Stimulated activated CD8-positive, alpha-beta memory T cell treated with anti-CD3 and anti-CD28 coated beads, Interleukin-7, amount 100 ng/mL, for 4 hours (primary cell): ENCODE data around the gene DCAF15.

Experiments
- DNase-seq, 2 donors: peaks; one replicate each; pipeline ENCODE4 v3.0.0-alpha.2; 2020; ENCODE audit warnings: low read depth in 2 of 2

Gene DCAF15

DNA sequence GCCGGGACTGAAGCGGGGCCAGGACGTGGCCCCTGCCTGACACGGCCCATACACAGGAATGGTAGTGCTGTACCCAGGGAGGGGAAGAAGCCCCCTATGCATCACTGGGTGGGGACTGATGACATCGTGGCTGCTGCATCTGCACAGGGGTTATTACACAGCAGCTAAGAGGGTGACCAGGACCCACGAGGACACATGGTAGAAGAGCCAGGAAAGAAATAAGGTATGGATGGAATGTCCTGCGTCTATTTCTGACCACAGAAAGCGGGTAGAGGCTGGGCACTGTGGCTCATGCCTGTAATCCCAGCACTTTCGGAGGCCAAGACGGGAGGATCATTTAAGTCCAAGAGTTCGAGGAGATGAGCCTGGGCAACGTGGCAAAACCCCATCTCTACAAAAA lies 24.1 kb downstream of the DCAF15 start:
- no peak for DNase-seq

DNA sequence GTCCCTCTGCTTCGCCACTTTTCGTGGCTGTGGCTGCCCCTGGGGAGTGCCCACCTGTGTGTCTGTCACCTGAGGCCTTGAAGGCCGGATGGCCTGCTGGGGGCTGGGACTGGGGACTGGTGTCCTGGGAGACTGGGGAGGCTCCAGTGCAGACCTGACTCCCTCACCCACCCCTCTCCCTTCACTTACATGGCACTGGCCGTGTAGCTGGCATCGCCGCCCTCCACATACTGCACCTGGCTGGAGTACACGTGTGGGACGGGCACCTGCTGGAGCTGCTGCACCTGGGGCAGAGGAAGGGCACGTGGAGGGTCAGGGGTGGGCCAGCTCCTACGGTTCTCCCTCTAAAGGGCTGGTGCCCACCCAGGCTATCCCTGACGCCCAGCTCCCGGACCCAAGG lies 25.5 kb downstream of the DCAF15 start:
- DNase-seq: no peak

DNA sequence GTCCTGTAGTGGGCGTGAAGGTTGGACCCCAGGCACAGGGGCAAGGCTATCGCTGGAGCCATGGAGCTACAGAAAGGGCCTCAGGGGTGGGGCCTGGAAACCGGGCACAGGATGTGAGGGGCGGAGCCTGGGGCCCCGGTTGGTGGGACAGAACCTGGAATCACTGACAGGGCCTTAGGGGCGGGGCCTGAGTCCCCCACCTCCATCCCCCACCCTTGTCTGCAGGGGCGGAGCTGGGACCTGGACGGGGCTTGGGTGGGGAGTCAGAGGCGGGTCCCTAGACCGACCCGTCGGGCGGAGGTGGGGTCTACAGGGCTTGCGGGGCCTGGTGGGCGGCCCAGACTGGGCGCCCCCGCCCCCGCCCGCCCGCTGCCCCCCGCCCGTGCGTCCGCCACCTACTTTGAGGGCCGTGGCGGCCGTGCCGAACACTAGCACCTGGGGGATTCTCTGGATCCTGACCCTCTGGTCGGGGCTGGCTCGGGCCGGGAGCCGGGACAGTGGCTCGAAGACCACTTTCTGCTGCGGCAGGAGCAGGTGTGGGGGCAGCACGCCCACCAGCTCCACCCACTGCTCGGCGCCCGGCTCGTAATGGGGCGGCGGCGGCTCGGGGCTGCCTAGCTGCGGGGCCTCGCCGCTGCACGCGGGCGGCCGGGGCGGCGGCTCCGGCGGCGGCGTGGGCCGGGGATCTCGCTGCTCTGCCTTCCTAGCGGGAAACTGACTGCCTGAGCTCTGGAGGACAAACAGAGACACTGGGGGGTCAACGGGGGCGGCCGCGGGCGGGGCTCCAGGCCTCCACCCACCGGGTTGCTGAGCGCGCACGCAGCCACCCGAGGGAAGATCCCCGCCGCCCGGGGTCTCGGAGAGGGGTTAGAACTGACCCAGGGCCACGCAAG lies 26.3 kb downstream of the DCAF15 start:
- DNase-seq: peak in 1 of 2 donors; percentile 36

DNA sequence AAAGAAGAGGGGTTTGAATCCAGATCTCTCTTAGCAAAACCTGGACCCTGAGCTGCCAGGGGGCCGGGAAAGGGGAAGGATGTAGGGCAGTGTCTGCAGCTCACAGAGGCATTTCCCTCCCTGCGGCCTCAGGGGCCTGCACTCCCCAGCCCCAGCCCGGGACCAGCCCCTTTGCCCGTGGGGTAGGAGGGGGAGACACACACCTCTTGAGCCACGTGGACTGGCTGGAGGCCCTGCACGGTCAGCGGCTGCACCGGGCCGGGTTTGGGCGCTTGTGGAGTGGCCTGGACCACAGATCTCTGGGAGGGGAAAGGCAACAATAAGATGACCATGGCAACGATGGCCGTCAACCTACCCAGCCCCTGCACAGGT lies 26.9 kb downstream of the DCAF15 start:
- DNase-seq: no peak

DNA sequence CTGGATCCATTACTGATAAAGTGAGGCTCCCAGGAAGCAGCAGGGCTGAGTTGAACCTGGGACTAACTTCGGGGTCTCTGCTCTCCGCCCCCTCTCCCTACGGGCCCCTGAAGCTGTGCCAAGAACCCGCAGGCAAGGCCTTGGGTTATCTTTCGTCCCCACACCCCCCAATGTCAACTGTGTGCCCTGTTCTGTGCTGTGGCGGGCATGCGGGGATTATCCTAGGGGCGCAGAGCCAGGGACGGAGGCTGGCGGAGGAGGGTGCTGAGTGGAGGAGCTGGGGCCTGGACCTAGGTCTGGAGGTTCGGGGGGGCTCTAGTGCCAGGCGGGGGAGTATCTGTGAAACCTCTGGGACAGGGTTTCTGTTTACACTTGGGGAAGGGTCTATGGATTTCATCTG lies 27.4 kb downstream of the DCAF15 start:
- DNase-seq: no peak

DNA sequence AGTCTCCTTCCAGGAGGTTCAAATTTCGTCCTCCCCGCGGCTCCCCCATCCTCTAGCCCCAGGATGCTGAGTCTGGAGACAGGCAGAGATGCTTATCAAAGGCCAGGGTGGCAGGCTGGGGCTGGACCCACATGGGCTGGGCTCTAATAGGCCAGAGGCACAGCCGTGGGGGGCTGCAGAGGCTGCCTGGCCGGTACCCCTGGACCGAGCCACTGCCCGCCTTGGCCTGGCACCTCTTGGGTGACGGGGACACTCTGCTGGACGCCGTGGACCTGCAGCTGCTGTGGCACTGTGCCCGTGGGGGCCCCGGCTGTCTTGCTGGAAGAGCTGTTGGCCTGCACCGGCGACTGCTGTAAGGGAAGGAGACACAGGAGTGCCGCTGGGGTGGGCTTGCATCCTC lies 28.0 kb downstream of the DCAF15 start:
- DNase-seq: no peak

DNA sequence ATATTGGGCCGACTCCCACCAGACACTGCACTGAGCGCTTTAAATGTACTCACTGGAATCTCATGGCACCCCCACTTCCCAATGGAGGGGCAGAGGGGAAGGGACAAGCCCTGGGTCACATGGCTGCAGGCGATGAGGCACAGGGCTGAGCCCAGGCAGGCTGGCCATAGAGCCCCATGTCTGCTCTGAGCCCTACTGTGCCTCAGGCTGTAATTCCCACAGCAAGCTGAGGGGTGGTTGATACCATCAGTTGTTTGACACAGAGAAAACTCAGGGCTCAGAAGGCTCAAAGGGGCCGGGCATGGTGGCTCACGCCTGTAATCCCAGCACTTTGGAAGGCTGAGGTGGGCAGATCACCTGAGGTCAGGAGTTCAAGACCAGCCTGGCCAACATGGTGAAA lies 28.7 kb downstream of the DCAF15 start:
- DNase-seq: no peak

DNA sequence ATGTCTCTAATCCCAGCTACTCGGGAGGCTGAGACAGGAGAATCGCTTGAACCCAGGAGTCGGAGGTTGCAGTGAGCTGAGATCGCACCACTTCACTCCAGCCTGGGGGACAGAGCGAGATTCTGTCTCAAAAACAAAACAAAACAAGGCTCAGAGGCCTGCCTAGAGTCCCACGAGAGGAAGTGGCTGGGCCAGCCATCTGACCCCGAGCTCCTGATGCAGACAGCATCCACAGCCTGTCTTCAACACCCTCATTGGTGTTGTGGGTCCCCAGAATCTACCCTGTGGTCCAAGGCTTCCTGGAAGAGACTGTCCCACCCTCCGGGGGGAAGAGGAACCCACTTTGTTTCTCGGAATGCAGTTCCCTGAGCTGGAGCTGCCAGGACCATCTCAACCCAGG lies 29.2 kb downstream of the DCAF15 start:
- DNase-seq: no peak

DNA sequence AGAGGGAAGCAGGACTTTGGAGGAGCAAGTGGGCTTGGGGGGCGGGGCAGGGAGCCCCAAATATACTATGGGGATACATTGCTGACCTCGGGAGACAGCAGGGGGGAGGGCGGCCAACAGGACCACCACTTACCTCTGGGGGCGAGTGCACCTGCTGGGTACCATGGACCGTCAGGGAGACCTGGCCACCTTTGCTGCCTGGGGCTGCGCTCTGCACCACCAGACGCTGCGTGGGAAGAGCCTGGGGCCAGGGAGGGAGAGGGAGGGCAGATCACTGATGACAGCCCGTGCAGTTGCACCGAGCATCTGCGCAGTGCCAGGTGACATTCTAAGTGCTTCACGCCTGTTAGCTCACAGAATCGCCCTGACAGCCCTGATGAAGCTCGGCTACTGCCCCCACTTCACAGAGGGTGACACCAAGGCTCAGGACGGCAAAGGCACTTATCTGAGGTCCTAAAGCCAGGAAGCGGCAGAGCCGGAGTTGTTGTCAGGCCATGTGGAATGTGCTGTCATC lies 29.7 kb downstream of the DCAF15 start:
- DNase-seq: no peak

DNA sequence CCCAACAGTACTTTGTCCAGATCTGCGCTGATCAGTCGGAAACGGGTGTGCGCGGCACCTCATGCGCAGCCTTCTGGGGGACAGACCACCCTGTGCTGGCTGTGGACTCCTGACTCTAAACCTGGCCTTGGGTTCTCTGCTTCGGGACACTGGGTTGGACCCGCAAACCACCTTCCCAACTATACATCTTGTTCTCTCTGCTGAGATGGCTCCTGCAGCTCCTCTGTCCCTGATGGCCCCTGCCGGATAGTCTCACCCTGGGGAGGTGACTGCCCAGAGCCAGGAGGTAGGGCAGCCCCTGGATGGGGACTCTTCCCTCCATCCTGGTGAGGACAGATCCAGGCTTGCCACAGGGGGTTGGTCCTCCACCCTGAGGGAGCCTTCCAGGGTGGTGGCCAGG lies 30.5 kb downstream of the DCAF15 start:
- DNase-seq: no peak

DNA sequence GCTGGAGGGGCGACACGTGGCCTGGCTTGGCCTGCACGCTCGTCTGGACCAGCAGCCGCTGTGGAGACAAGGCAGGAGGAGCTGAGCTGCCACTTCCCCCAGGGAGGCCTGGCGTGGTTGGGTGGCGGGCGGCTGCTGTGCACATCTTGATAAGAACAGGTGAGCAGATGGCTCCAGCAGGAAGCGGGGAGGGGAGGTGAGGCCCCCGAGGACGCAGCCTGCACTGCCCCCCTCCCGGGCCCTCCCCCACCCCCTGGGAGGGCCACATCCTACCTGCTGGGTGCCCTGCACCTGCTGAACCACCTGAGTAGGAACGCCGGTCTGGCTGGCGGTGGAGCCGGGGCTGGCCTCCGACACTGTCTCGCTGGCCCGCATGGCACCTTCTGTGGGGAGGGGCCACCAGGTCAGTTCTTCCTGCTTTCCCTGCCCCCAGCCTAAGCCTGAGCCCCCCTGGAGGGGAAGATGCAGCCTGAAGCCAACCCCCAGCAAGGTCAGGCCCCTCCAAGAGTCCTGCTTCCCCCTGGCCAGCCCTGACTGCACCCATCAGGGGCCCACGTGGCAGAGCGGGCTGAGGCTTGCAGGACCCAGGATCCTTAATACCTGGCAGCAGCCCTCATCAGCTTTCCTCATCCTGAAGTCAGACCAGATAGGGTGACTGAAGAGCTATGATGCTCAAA lies 31.0 kb downstream of the DCAF15 start:
- no peak for DNase-seq

DNA sequence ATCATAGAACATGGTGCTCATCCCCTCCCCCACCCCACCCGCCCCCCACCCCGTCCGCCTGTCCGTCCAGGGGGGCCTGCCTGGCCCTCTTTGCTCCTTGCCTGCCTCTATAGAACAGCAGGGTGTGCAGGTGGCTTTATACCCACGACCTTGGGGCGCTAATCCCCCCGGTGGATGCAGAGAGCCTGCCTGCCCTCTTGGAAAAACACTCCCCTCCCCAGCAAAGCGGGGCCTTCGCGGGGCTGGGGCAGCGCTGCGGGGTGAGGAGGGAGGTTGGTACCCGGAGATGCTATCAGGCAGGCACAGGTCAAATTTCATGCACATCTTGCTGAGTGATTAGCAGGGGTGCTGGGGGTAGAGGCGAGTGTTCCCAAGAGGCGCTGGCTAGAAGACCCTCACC lies 31.9 kb downstream of the DCAF15 start:
- DNase-seq: no peak

DNA sequence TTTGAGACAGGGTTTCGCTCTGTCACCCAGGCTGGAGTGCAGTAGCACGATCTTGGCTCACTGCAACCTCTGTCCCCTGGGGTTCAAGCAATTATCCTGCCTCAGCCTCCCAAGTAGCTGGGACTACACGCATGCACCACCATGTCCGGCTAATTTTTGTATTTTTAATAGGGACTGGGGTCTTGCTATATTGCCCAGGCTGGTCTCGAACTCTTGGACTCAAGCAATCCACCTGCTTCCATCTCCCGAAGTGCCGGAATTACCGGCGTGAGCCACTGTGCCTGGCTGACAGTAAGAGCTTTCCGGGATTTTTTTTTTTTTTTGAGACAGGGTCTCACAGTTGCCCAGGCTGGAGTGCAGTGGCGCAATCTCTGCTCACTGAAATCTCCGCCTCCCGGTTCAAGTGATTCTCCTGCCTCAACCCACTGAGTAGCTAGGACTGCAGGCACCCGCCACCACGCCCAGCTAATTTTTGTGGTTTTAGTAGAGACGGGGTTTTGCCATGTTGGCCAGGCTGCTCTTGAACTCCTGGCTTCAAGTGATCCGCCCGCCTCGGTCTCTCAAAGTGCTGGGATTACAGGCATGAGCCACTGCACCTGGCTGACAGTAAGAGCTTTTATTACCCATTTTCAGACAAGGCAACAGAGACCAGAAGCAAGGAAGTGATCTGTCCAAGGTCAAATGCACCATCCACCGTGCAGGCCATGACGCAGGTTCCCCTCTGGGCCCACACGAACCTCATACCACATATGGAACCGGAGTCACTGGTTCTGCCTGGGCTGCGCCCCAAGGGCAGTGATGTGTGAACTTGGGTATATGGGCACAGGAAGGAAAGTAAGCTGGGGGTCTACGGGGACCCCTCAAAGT lies 32.8 kb downstream of the DCAF15 start:
- no peak for DNase-seq

DNA sequence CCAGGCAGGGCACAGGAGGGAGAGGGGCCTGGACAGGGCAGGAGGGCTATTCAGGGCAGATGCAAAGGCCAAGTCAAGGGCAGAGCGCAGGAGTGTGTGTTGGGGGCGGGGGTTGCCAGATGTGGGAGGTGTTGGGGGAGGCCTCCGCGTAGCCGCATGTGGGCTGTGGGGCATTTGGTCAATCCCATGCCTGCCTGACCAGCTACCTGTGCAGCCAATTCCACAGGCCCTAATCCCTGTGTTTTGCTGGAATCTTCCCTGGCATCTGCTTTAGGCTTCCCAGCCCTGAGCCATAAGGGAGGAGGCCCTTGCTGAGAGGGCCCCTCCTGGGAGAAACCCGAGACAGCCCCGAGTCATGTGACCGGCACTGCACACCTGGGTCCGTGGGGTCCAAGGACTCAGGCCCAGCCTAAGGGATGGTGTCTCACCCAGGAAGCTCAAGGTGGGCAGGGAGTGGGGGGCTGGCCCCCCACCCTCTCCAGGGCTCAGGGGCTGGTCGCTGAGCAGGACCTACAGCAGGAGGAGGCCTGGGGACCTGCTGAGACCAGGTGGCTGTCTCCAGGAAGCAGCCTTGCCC lies 33.5 kb downstream of the DCAF15 start:
- no peak for DNase-seq

DNA sequence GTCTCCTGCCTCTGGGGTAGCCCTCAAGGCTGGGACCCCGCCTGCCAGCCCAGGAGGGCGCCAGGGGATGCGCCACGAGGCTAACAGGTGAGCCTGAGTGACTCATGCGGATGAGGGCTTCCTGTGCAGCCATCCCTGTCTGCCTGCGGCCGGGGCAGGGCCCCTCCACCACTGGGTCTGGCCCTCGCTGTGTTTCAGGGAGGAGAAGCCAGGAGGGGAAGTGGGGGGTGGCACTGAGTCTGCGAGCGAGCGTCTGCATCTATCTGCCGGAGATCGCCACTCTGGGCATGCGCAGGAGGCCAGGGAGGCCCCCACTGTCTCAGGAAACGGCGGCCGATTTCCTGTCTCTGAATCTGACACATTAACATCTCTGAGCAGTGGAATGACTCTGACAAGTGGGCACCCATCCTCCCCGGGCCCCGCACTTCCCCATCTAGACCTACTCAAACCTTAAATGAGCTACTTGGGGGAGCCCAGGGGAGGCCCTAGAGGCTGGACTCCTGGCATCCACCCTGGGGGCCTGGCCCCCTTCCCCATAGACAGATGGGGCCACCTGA lies 34.1 kb downstream of the DCAF15 start:
- peak; percentile 98 for DNase-seq

DNA sequence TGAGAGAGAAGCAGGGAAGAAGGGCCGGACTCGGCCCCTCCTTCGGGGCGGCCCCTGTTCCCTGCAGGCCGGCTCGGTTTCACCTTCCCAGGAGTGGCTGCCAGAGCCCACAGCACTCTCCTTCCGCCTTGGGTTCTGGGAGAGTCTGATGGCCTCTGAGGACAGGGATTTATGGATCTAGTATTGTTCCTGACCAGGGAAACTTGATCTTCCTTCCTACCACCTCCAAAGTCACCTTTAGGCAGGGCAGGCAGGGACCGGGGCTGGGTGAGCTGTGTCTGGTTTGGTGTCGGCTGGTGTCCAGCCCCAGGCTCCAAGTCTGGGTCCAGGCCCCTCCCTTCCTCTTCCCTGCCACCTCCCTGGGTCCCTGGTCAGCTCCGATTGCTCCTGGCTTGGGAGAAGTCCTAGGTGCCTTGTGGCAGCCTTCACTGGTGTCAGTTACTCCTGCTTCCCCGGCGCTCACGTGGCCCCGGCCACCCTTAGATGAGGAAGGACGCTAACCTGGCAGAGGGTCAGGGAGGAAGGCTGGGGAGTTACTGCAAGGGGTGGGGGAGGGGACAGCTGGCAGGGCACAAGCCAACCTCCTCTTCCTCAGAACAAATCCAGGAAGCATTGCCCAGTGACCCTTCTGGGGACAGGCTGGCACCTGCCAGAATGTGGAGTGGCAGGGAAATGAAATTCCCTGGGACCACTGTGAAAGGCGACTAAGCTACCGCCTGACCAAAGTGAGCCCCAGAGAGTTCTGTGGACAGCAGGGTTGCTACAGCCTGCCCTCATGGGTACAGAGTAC lies 35.0 kb downstream of the DCAF15 start:
- DNase-seq: no peak

DNA sequence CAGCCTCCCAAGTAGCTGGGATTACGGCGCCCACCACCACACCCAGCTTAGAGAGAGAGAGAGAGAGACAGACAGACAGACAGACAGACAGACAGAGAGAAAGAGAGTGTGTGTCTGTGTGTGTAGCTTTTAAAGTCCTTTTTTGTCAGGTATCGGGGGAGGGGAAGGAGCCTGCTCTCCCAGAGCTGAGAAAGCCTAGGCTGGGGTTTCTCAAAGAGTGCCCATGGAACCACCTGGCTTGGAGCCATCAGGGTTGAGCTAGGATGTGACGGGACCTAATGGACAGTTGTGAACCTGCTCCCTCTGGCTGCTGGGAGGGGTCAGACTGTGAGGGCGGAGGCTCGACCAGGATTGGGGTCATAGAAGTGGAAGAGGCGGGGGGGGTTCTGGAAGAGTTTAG lies 37.2 kb downstream of the DCAF15 start:
- DNase-seq: no peak

DNA sequence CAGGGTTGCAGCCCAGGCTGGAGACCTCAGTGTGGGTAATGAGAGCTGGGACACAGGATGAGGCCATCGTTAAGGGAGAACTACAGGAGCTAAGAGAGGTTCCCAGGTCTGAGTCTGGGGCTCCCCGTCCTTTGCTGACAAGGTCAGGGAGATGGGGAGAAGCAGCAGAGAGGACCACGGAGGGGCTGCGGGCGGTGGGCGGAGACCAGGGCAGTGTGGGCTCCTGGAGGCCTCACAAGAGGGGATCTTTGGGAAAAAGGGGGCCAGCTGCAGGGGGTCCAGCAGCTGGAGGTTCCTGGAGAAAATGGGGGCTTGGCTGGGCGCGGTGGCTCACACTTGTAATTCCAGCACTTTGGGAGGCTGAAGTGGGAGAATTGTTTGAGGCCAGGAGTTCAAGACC lies 37.8 kb downstream of the DCAF15 start:
- DNase-seq: no peak

DNA sequence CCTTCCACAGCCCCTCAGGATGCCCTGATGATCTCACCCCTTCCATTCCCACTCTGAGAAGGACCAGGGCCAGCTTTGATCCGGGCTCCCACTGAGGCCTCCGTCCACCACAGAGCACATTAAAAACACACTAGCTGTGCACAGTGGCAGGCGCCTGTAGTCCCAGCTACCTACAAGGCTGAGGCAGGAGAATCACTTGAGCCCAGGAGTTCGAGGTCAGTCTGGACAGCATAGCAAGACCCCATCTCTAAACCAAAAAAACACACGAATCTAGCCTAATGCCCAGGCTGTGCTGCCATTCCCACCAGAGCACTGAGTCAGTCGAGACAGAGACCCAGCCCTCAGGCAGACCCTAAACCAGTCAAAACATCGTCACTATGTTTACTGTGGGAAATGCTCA lies 39.7 kb downstream of the DCAF15 start:
- DNase-seq: no peak

DNA sequence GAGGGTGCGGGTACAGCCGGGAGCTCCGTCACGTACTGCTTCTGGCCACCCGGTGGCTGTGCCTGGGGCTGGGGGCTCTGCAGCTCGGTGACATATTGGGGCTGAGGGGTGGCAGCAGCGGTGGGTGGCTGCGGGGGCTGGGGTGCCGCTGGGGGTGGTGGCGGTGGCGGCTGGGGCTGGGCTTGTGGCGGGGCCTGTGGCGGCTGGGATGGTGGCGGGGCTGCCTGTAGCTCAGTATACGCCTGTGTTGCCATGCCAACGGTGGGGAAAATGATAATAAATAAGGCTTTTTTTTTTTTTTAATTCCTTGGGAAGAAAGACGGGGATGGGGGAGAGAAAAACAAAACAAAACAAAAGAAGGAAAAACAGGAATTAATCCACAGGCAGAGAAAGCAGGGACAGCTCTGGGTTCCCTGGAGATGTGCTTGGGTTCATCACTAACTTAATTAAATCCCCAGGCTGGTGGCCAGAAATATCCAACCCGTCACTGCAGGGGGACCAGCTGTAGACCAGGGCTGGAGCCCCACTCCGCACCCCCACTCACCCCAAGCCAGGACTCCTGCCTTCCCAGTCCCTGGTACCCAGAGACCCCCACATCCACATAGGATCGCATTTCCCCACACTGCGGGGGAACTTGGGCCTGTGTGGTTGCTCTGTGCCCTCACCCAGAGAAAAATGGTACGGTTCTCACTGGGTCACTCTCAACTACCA lies 41.4 kb downstream of the DCAF15 start:
- DNase-seq: no peak
